B cell (primary cell): ENCODE measurements around the gene SPCS1. TPM values are rescaled to one million over a fixed set of nuclear protein-coding genes. Genes with fewer than 3 reads are reported as not detected.

Experiments used
- ATAC-seq: fragments of 200-7000 bp; cut with Tn5 transposase; one replicate; pipeline ENCODE4 v1.10.0; 2021; ENCODE audit warnings: low read depth, mild to moderate bottlenecking, moderate number of reproducible peaks, moderate library complexity
- CTCF ChIA-PET: fragments of 350-600 bp; sonication (Branson Sonifier 250); formaldehyde crosslinking; loops from one replicate; lab custom pipeline; 2021; ENCODE audit warnings: antibody characterized with exemption, inconsistent platforms; lab: Charles Lee
- POLR2A ChIA-PET: fragments of 350-600 bp; sonication (Branson Sonifier 250); formaldehyde crosslinking; loops from one replicate; lab custom pipeline; 2021; ENCODE audit warnings: antibody characterized with exemption; lab: Charles Lee
- DNase-seq: peaks from one replicate; pipeline ENCODE4 v3.0.0; 2013
- H2AFZ ChIP-seq: 2 replicates; pipeline ENCODE4 v1.6.1; 2012; ENCODE audit warnings: mild to moderate bottlenecking, low read depth, low read length; ENCODE audit not compliant: insufficient read depth, poor library complexity, severe bottlenecking
- H3K27ac ChIP-seq, 2 donors: 1 replicate in 1 of 2; 2 replicates in 1 of 2; pipeline ENCODE4 v1.5.1; 2012 to 2013; ENCODE audit warnings: low read length in 2 of 2, mild to moderate bottlenecking in 2 of 2, moderate library complexity in 1 of 2
- H3K27me3 ChIP-seq, 4 experiments: fragments of 200-600 bp in 1 of 4; sonication (generic) in 1 of 4; replicated peaks in 1 of 4; 1 replicate in 2 of 4; 2 replicates in 2 of 4; pipeline versions ENCODE4 v1.6.1 to v1.7.0; 2013 to 2016; ENCODE audit warnings: low read length in 3 of 4, mild to moderate bottlenecking in 2 of 4, mixed read lengths in 1 of 4, moderate library complexity in 1 of 4; ENCODE audit not compliant: insufficient read depth in 4 of 4, control insufficient read depth in 3 of 4; ENCODE audit errors: control extremely low read depth in 1 of 4
- H3K36me3 ChIP-seq, 2 experiments: replicated peaks in 1 of 2; 1 replicate in 1 of 2; 2 replicates in 1 of 2; pipeline versions ENCODE4 v1.6.1 to v1.7.1; 2013; ENCODE audit warnings: low read length in 1 of 2; ENCODE audit not compliant: insufficient read depth in 2 of 2, control insufficient read depth in 1 of 2; ENCODE audit errors: control extremely low read depth in 1 of 2, extremely low read depth in 1 of 2
- H3K4me1 ChIP-seq, 2 donors: fragments of 200-600 bp in 1 of 2; sonication (generic) in 1 of 2; 1 replicate in 1 of 2; 2 replicates in 1 of 2; pipeline versions ENCODE4 v1.5.1 to v1.6.1; 2013 to 2017; ENCODE audit warnings: low read length in 2 of 2; ENCODE audit not compliant: control insufficient read depth in 2 of 2, insufficient read depth in 2 of 2
- H3K4me2 ChIP-seq: replicated peaks from 2 replicates; pipeline ENCODE3; 2012; ENCODE audit warnings: mild to moderate bottlenecking, low read depth, low read length; ENCODE audit not compliant: poor library complexity, severe bottlenecking
- H3K4me3 ChIP-seq, 5 experiments: fragments of 200-600 bp in 1 of 5; sonication (generic) in 1 of 5; 1 replicate in 3 of 5; 2 replicates in 2 of 5; pipeline versions ENCODE4 v1.5.1 to v1.7.0; 2011 to 2016; ENCODE audit warnings: low read length in 4 of 5, mild to moderate bottlenecking in 4 of 5, low read depth in 2 of 5, control low read depth in 1 of 5, moderate library complexity in 1 of 5; ENCODE audit not compliant: insufficient read depth in 1 of 5; ENCODE audit errors: control extremely low read depth in 1 of 5, extremely low read depth in 1 of 5
- H3K79me2 ChIP-seq: fragments of 200-600 bp; sonication (generic); one replicate; pipeline ENCODE4 v1.6.0; 2016; ENCODE audit warnings: low read length; ENCODE audit not compliant: control insufficient read depth, insufficient read depth
- H3K9ac ChIP-seq: fragments of 200-600 bp; sonication (generic); 2 replicates; pipeline ENCODE4 v1.6.1; 2017; ENCODE audit warnings: mild to moderate bottlenecking, low read length, moderate library complexity
- H3K9me3 ChIP-seq, 3 donors: one replicate each; pipeline versions ENCODE4 v1.6.1 to v1.7.1; 2013; ENCODE audit warnings: low read length in 2 of 3; ENCODE audit not compliant: control insufficient read depth in 2 of 3, insufficient read depth in 1 of 3; ENCODE audit errors: control extremely low read depth in 1 of 3
- H4K20me1 ChIP-seq: 2 replicates; pipeline ENCODE4 v1.6.0; 2012; ENCODE audit warnings: mild to moderate bottlenecking, low read length; ENCODE audit not compliant: insufficient read depth, control insufficient read depth, poor library complexity, severe bottlenecking
- H3K27ac Mint-ChIP-seq: one replicate; pipeline ENCODE4 v1.8.0; 2021; ENCODE audit warnings: mixed read lengths
- H3K27me3 Mint-ChIP-seq: one replicate; pipeline ENCODE4 v1.8.0; 2021; ENCODE audit warnings: mixed read lengths
- H3K4me1 Mint-ChIP-seq: one replicate; pipeline ENCODE4 v1.8.0; 2021; ENCODE audit warnings: mixed read lengths
- H3K4me3 Mint-ChIP-seq: one replicate; pipeline ENCODE4 v1.8.0; 2021; ENCODE audit warnings: mixed read lengths
- H3K9me3 Mint-ChIP-seq: one replicate; pipeline ENCODE4 v1.8.0; 2022; ENCODE audit warnings: mixed read lengths; ENCODE audit not compliant: insufficient read depth
- EZH2 ChIP-seq: IDR thresholded peaks from 2 replicates; pipeline ENCODE4 v1.6.1; 2012; ENCODE audit warnings: borderline replicate concordance, low read depth, mild to moderate bottlenecking, moderate library complexity, low read length; ENCODE audit not compliant: insufficient read depth, poor library complexity, severe bottlenecking
- WGBS: methylation state at CpG from one replicate; pipeline ENCODE4 v1.1.5; 2013; ENCODE audit warnings: missing lambda C conversion rate; ENCODE audit not compliant: insufficient coverage; 5-methylcytosine and 5-hydroxymethylcytosine counted together
- intact Hi-C: fragments of 100-400 bp; cut with micrococcal nuclease; formaldehyde crosslinking; loops from one replicate; pipeline ENCODE4 v1.10.0; 2022
- polyA plus RNA-seq: library from polyadenylated mRNA; depleted of rRNA; stranded (reverse); fragments of >200 nt; gene quantifications from 2 replicates; pipeline ENCODE4 v1.2.3, GENCODE V29; 2012
- total RNA-seq, 2 donors: library from RNA; stranded (reverse); fragments of 120-200 nt in 1 of 2; gene quantifications; 1 replicate in 1 of 2; 2 replicates in 1 of 2; pipeline versions ENCODE4 v1.2.3 to v1.2.4, GENCODE V29; 2013 to 2022
- TF ChIP-seq, protein P1 (sequence below): fragments of 200-600 bp; IDR thresholded peaks from one replicate; pipeline ENCODE4 v1.8.0; 2022; ENCODE audit warnings: antibody characterized with exemption, mild to moderate bottlenecking

SPCS1 gene
- total and polyA plus RNA-seq, 2 donors (not counting 1 experiment from before 2014, with no cell fraction given): 64.5 to 82.2 TPM

DNA sequence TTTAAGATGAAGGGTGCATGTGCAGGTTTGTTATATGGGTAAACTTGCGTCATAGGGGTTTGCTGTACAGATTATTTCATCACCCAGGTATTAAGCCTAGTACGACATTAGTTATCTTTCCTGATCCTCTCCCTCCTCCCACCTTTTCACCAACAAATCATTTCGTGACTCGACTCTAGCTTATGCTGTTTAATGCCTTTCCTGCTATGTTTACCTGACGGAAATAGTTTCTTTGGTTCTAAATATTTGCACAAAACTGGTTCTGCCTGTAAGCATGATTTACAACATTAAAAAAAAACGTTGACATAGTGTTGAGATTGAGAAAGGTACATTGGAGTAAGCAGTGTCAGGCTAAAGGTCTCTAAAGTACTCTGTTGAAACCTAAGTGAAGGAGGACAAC lies 17.6 kb upstream of the SPCS1 start:
- ChIA-PET POLR2A (no interaction called here), CTCF (interaction anchor here (0.6 kb wide), 1 partner anchor 11 kb away, joined by 3 read pairs; no protein-coding TSS in a partner anchor)
- Mint-ChIP-seq H3K27me3 (no peaks in the 10 kb centered on the region), H3K4me1 (peaks cover 25% of the 10 kb centered on the region), H3K9me3 (no peaks in the 10 kb centered on the region), H3K27ac (no peak overlapping the region), H3K4me3 (no peak overlapping the region)
- Histone ChIP-seq H3K4me3 (no peak overlapping the region), H3K4me1 (peaks cover 18 to 20% of the 10 kb centered on the region in 2 donors), H3K27ac (peak overlapping the region in 1 of 2 donors; percentile 97), H4K20me1 (peaks cover 25% of the 10 kb centered on the region), H3K9me3 (no peaks in the 10 kb centered on the region), H3K27me3 (no peaks in the 10 kb centered on the region), H3K36me3 (peaks cover 1 to 59% of the 10 kb centered on the region in 2 experiments), H3K4me2 (no peak overlapping the region), H2AFZ (no peak overlapping the region), H3K79me2 (peaks cover 42% of the 10 kb centered on the region), H3K9ac (no peak overlapping the region)
- intact Hi-C loops: loop anchor here (5.0 kb wide), 3 partner anchors 231 to 659 kb away; partner anchors contain the start of genes DCP1A, NISCH and RFT1
- TF ChIP-seq, protein P1, sequence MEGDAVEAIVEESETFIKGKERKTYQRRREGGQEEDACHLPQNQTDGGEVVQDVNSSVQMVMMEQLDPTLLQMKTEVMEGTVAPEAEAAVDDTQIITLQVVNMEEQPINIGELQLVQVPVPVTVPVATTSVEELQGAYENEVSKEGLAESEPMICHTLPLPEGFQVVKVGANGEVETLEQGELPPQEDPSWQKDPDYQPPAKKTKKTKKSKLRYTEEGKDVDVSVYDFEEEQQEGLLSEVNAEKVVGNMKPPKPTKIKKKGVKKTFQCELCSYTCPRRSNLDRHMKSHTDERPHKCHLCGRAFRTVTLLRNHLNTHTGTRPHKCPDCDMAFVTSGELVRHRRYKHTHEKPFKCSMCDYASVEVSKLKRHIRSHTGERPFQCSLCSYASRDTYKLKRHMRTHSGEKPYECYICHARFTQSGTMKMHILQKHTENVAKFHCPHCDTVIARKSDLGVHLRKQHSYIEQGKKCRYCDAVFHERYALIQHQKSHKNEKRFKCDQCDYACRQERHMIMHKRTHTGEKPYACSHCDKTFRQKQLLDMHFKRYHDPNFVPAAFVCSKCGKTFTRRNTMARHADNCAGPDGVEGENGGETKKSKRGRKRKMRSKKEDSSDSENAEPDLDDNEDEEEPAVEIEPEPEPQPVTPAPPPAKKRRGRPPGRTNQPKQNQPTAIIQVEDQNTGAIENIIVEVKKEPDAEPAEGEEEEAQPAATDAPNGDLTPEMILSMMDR: no peak
- no peak for TF ChIP-seq EZH2
- no peak for ATAC-seq
- WGBS: no CpG with 5 or more reads among the region's 6 CpGs
- no peak for DNase-seq

DNA sequence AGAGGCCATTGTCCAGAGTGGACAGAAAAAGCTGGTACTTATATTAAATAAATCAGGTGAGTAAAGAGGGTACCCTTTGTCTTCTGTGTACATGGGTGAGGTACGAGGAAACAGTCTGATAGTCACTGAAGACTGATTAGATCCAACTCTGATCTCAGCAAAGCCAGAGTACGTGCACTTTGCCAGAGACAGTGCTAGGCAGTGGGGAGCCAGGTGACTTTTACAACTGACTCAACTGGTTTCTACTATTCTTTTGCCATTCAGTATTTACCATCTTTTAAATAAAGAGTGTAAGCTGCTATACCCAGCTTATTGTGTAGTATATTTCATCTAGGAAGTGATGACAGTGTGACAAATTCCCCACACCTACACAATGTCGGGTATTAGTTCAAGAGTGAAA lies 16.8 kb upstream of the SPCS1 start:
- H3K4me3 ChIP-seq: no peak overlapping the region
- peaks cover 18 to 20% of the 10 kb centered on the region in 2 donors for H3K4me1 ChIP-seq
- H3K27ac Mint-ChIP-seq: no peak overlapping the region
- no peaks in the 10 kb centered on the region for H3K9me3 Mint-ChIP-seq
- no peaks in the 10 kb centered on the region for H3K9me3 ChIP-seq
- no peaks in the 10 kb centered on the region for H3K27me3 ChIP-seq
- peak overlapping the region in 1 of 2 donors; percentile 32 for H3K27ac ChIP-seq
- H3K4me1 Mint-ChIP-seq: peaks cover 24% of the 10 kb centered on the region
- TF ChIP-seq EZH2: no peak
- TF ChIP-seq, protein P1: no peak
- H3K9ac ChIP-seq: no peak overlapping the region
- no peak for DNase-seq
- H3K27me3 Mint-ChIP-seq: no peaks in the 10 kb centered on the region
- no peak overlapping the region for H3K4me3 Mint-ChIP-seq
- H2AFZ ChIP-seq: no peak overlapping the region
- intact Hi-C loops: loop anchor here (5.0 kb wide), 3 partner anchors 232 to 658 kb away; partner anchors contain the start of genes DCP1A, NISCH and RFT1
- no peak overlapping the region for H3K4me2 ChIP-seq
- CTCF ChIA-PET: no interaction called here
- 100% methylated on average over 1 of the region's 3 CpGs for WGBS
- peaks cover 33% of the 10 kb centered on the region for H3K79me2 ChIP-seq
- H4K20me1 ChIP-seq: peaks cover 25% of the 10 kb centered on the region
- H3K36me3 ChIP-seq: peaks cover 4 to 67% of the 10 kb centered on the region in 2 experiments
- POLR2A ChIA-PET: no interaction called here
- no peak for ATAC-seq
